NCI-H1694 treated with DMSO at 0.1 percent for 48 hours (cell line): Measurements from ENCODE around the gene DDOST.
"Not testable (repeated sequence)": the region's sequence is repeated elsewhere in the genome, so short reads cannot be mapped to it uniquely, and the experiment has no call there.

Experiments used
- DNase-seq: peaks from one replicate; lab custom pipeline; 2025; lab: John Stamatoyannopoulos, UW

Gene DDOST

DNA sequence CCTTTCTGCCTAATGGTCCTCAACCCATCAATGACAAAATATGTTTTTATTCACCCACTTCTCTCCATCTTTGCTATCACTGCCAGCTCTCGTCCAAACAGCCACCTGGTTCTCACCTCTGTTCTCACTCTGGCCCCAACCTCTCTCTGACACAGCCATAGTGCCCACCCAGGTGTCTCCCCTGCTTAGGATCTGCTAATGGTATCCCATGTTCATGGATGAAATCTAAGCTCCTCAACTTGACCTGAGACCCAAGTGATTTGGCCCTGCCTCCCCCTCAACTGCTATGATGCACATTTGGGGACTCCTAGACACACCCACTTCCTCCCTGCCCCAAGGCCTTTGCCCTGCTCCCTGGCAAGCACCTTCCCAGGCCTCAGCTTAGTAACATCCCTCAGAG lies 30.7 kb upstream of the DDOST start:
- DNase-seq, result no peak

DNA sequence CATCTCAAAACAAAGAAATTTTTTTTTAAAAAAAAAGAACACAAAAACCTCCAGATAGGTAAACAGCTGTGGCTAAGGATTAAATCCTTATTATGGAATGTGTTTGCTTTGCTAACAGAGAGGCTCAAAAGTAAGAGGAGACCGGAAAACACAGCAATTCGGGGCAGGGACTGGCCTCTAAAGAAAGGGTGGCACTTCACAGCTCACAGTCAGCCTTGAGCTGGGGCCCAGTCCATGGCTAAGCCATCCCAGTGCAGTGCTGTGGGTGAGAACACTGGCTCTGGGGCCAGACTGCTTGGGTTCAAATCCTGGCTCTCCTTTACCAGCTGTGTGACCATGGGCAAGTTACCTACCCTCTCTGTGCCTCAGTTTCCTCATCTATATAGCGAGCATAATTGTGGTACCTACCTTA lies 28.5 kb upstream of the DDOST start:
- no peak for DNase-seq

DNA sequence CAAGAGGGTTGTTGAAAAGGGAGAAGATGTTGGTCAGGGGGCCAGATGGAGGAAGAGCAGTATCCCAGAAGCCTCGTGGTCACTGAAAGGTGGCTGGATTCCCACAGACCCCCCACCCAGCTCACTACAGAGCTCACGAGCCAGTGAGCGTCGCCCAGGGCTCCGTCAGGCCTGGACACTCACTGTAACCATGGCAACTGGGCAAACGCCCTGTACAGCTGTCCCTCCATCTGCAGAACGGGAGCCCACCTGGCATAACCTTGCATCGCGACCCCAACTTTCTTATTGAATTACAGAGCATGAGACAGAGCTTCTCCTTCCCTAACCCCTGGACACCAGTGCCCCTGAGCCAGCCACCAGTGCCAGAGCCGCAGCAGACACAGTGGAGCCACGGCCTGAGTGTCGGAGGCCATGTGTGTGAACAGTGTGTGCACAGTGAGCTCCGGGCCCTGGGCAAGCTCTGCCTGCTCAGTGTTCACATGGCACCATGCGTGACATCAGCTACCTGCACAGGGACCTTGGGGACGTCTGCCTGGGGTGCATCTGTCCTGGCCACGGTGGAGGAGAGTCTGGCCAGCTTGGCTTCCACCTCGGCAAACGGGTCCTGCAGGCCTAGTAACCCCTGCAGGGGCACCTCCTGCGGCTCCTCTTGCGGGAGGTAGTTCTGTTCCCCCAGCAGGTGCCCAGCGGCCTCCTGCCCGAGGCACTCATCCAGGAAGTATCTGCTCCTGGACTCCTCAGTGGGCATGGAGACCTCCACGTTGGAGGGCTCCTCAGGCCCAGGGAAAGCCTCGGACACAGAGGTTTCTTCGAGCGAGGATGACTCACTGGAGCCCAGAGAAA lies 25.9 kb upstream of the DDOST start:
- no peak for DNase-seq

DNA sequence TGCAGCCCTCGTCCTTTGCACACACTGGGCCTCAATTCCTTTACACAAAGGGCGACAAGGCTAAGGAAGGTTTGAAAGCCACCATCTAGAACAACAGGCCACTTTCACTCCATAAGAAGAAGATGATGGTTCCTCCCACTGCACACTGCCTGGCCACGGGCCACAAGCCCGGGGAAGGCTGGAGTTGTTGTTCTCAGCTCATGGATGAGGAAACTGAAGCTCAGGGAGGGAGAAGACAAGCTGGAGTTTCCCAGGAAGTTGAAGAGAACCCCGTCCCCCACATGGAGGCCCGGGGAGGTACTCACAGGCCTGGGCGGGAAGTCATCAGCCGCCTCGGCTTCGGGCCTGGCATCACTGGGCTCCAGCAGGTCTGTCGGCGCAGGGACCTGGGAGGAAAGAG lies 24.6 kb upstream of the DDOST start:
- DNase-seq, result no peak

DNA sequence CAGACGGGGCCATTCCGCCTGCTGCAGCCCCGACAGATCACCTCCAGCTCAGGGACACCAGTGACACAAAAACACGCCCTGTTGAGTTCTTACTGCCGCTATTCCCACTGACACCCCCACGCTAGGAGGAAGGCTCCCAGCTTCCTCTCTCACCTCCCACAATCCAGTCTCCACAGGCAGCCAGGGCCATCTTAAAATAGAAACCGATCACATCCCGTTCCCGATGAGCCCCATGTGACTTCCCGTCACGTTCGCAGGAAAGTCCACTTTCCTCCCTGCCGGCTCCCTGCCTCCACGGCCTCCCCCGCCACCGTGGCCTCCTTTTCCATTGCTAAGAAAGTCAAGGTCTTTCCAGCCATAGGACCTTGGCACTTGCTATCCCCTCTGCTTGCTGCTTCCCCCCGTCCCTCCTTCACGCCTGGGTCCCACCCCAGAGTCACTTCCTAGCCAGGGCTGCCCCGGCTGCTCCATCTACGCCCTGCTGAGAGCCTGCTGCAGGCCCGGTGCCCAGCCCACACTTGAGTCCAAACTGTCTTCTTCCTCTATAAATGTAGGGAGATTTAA lies 24.0 kb upstream of the DDOST start:
- DNase-seq, result no peak

DNA sequence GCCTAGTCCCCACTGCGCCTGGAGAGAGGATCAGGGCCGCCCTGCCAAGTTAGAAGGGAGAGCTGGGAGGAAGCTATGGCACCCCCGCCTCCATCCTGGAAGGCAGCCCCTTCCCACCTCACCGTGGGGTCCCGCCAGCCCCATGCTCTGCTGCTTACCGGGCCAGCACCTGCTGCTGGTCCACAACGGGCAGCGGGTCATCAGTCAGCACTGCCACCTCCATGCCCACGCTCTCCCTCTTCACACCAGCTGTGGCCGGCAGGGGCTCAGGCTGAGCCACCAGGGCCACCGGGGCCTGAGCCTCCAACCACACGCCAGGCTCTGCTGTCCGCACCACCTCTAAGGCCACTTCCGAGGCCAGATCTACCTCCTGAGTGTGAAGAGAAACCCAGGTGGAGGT lies 23.5 kb upstream of the DDOST start:
- DNase-seq, result no peak

DNA sequence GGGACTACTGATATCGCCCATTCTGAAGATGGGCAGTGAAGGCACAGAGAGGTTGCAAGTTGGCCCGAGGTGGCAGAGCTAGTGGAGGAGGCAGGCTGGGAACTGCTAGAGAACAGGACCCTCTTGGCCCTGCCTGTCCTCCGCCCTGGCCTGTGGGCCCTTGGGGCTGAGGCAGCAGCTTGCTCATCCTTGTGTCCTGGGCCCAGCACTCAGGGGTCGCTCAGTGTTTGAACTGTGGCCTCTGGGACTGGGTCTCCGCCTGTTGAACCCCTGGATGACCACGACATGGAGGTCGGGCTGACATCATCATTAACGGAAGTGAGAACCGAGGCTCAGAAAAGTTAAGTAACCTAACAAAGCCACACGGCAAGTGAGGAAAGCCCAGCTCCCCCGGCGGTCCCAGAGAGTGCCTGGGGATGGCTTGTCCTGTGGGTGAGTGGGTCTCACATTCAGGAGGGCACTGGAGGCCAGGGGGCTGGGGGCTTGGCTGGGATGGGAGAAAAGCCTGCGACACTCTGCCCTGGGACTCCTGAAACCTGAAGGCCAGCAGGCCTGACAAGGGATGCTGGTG lies 23.0 kb upstream of the DDOST start:
- DNase-seq, result no peak

DNA sequence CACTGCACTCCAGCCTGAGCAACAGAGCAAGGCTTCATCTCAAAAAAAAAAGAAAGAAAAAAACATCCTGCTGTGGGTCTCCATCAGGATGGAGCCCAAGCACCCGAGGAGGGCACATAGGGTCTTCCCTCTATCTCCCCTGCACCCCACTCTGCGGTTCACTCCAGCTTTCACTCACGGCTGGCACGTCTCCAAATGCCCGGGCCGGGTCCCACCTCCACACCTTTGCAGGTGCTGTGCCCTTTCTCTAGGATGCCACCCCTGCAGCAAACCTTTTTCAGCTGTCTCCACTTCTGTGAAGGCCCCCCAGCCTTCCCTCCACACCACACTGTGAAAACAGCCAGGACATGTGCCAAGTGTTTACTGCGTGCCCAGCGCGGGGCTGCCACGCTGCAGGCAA lies 22.4 kb upstream of the DDOST start:
- no peak for DNase-seq

DNA sequence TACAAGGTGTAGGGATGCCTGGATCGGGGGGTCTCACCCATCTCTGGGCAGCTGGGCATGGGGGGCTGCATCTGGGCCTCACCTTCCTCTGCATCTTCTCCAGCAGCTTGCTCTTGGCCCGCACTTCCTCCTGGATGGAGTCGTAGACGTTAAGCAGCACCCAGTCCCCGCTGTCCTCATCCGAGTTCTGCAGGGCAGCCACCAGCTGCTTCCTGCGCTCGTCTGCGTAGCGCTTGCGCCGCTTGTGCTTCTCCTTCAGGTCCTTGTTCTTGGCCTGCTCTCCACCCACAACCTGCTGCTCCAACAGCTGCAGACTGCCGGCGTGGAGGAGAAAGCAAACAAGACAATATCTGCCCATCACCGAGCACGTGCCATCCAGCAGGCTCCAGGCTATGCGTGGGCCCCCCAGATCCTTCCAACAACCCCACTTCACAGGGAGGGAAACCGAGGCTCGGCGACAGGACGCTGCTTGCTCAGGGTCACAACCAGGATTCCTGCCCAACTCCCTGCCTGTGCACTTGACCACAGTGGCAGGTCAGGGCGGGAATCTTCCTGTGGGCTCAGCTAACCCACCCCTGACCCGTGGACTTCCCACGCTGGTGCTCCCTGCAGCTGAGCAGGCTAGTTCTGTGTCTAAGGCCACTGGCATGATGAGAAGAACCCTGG lies 21.5 kb upstream of the DDOST start:
- DNase-seq, result no peak

DNA sequence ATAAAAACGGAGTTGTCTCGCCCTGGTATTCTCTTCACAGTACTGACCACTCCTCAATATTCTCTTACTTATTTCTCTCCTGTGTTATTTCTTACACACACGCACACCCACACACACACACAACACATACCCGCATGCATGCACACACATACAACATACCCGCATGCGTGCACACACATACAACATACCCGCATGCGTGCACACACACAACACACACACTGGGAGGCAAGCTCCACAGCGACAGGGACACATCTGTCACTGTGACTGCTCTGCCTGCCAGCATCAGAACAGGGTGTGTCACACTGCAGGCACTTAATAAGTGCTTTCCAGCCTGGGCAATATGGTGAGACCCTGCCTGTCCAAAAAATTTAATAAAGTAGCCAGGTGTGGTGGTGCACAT lies 20.8 kb upstream of the DDOST start:
- DNase-seq, result no peak

DNA sequence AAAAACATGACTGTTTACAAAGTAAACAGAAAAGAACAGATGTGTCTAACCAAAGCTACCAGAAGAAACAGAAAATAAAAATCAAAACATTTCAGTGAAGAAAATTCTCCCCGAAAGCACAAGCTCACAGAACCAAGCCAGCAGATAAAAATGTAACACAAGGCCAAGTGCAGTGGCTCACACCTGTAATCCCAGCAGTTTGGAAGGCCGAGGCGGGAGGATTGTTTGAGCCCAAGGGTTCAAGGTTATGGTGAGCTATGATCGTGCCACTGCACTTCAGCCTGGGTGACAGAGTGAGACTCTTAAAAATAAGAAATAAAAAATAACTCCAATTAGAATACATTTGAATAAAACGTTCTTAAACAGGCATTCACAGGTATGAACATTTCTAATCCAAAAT lies 19.1 kb upstream of the DDOST start:
- DNase-seq, result no peak

DNA sequence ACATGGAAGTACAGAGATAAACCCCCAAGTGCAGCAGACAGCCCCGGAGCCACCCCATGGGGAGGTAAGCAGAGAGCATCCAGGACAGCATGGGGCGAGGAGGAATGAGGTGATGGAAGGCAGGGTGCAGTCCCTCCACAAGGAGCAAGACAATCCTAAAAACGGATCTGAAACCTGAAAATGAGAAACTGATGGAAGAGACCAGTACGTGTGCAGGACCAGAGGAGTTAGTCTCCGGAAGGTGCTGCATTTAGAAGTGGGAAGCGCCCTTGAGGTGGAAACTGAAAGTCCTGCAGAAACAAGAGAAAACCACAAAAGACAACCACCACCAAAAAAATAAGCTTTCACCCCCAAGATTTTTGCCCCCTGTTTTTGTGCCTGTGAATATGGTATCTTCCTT lies 17.4 kb upstream of the DDOST start:
- DNase-seq, result no peak

DNA sequence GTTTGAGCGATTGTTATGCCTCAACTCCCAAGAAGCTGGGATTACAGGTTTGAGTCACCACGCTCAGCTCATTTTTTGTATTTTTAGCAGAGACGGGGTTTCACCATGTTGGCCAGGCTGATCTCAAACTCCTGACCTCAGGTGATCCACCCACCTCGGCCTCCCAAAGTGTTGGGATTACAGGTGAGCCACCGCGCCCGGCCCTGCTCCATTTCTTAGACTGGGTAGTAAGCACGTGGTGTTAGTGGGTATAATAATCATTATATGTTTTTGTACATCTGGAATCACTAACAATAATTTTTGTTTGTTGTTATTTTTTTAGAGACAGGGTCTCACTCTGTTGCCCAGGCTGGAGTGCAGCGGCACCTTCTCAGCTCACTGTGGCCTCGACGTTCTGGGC lies 12.5 kb upstream of the DDOST start:
- not testable (repeated sequence) for DNase-seq

DNA sequence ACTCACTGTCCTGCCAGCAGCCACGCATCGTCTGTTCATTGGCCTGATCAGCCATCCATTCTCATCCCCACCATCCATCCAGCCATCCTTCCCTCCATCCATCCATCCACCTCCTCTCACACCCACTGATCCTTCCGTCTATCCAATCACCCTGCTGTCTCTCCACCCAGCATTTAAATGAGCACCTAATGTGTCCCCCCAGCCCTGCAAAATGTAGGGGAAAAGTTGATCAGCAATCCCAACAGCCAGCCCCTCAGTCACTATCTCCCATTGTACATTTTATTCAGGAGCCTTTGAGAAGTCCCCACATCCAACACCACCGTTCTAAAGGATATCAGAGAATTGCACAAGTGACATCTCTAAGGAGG lies 11.1 kb upstream of the DDOST start:
- DNase-seq, result no peak

DNA sequence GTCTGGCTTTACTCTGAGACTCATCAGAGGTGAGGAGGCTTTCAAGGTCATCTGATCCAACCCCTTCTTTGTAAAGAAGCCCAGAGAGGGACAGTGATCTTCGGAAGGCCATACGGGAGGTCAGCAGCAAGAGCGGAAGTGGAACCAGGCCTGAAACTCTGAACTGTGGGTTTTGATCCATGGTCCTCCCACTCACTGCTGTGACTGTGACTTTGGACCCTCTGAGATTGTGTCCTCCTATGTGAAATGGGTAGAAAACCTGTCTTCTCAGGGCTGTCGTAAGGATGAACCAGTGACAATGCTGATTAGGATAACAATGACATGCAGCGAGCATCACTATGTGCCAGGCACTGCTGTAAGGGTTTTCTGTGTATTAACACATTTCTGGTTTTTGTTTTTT lies 9.8 kb upstream of the DDOST start:
- DNase-seq, result no peak

DNA sequence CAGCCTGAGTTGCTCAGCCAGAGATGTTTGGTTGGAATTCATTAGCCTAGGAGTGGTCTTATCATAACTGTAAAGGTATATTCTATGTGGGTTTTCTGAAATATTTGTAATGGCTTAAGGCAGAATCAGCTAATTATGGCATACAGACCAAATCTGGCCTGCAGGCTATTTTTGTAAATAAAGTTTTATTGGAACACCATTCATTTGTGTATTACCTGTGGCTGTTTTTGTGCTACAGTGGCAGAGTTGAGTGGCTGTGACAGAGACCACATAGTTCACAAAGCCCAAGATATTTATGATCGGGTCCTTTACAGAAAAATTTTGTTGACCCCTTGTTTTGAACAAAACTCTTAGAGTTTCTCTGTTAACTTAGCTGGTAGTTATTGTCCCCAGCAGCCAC lies 7.4 kb upstream of the DDOST start:
- no peak for DNase-seq

DNA sequence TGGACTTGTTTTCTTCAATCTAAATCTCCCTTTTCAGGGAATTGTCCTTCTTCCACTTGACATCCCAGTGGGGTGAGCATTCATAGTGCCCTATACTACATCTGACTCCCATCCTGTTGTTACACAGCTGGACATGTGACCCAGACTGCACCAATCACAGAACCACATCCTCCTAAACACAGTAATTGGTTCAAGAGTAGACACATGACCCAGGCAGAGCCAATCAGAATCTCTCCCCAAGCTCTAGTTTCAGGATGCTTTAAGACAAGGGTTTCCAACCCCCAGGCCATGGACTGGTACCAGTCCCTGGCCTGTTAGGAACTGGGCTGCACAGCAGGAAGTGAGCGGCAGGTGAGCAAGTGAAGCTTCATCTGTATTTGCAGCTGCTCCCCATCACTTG lies 5.6 kb upstream of the DDOST start:
- no peak for DNase-seq

DNA sequence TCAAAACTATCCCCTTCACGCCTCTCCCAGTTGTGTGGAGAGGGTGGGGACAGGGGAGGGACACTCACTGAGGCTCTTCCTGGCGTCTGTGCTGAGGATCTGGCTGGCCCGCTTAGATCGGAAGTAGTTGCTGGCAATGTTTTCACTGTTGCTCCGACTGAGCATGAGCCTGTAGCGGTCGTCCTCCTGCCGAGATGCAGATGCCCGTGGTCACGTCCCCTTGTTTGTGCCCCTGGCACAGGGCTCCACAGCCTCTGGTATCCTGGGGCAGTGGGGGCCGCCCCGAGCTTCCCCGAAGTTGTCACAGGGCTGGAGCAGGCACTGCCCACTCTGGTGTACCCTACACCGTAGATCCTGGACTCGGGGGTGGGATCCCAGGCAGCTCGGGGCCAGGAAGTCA lies 5.0 kb upstream of the DDOST start:
- DNase-seq, result no peak

DNA sequence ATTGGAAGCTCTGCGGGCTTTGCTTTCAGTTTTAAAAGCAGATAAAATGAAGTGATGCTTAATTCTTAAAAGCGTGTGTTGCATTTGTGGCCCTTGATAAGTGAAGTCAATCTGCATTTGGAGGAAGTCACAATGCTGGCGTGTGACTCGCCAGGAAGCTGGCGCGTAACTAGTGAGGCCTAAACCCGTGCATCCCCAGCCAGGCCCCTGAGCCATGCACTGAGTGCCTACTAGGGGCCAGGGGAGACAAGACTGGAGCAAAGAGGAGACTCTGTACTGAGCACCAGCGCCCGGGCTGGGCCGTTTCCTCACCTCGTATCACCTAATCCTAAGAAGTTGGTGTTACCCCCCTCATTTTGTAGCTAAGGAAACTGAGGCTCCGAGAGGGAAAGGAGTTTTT lies 4.6 kb upstream of the DDOST start:
- DNase-seq, result no peak

DNA sequence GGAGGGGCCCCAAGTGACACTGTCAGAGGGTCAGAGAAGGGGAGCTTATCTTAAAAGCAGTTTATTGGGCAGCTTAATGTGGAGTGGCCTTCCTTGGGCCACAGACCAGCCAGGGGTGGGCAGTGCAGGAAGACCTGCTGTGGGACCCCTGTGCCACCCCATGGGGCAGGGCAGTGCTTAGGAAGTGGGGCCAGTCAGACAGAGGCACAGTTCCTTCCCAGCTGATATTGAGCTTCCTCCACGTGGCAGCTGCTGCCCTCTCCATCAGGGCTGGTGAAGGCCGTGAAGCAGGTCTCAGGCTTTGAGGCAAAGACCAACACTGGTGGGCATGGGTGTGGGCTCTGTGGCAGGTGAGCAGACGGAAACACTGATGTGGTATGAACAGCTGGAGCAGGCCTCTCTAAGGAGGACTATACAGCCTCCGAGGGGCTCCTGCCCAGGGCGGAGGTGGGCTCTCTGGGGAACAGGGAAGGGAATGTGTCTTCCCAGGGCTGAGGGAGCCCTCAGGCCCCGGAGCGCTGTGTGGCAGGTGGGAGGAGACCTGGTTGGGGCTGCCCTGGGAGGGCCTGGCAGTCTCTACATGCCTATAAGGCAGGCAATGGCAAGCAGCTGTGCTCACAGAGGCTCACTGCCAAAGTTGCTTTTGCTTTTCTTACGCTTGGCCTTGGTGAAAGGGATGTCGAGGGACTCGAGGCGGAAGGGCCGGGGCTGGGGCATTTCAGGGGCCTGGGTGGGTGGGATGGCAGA lies 3.0 kb upstream of the DDOST start:
- no peak for DNase-seq

DNA sequence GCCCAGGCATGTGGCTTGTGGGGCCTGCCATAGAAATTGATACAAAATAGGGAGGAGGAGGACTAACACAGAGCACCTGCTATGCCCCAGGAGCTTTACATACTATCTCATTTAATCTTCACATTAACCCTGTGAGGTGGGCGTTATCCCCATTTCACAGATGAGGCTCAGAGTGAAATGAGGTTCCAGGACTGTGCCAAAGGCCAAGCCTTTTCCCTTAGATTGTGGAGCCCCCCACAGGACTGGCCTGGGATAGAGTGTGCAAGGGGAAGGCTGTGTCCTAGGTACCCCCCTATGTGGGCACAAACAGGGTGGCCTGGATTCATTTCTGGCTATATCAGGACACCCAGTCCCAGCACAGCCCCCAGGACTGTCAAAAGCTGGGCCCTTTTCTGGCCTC lies 2.2 kb upstream of the DDOST start:
- no peak for DNase-seq

DNA sequence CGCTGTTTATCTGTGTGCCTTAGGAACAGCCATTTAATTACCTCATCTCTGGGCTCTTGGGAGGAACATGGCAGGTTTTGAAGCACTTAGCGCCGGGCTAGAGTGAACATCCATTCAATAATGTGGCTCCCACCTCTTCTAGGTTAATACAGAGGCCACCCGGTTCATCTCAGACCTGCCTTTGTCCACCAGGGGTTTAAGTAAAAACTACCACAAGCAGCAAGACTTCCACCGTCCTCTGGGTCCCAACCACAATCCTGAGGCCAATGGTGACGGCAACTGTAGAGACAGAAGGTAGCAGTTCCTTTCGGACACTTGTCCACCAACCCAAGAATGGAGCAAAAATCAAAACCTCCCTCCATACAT lies 924 bp upstream of the DDOST start:
- no peak for DNase-seq

DNA sequence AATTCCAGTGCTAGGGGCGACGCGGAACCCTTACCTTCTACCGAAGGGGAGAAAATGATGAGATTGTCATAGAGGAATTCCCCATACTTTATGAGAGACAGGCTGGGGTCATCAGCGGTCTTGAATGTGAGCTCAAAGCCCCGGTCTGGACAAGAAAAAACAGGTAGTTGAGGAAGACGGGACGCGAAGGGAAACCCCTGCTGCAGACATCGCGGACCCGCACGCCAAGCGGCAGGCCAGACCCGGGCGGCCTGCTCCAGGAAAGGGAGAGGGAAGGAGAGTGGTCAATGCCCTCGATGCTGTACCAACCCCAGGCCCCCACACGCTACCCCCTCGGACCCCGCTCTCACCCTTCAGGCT lies 342 bp downstream of the DDOST start:
- DNase-seq, result no peak
